Measurements from ENCODE around the gene APBA1. TPM values are rescaled to one million over a fixed set of nuclear protein-coding genes. Genes with fewer than 3 reads are reported as not detected.

Gene APBA1
- total and polyA plus RNA-seq, 9 of the 15 experiments (the other 6 are each of a cell fraction or from before 2014, with no cell fraction given): 0.01 to 0.02 TPM; not detected in 7

DNA sequence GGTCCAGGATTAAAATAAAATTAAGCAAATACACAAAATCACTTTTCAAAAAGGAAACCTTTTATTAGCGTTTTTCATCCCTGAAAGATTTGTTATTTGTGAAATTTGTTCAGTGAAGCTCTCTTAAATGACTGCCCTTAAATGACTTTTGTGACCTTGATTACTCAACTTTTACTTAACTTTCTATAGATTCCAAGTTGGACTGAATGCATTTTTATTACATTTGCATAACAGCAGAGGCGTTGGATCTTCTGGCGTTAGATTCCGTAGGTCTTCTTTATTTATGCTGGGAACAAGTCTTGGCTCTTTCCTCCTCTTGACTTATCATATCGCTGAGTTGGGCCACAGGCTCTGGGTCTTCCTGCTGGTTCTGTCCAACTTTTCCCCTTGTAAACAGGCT, 78.4 kb downstream of the APBA1 start:
- ATAC-seq (no peak), DNase-seq (ENCODE audit: extremely low read depth in 1 of 4, low spot score in 3 of 4) (no peak), FAIRE-seq (no peak)
- Histone ChIP-seq H3K9me1 (ENCODE audit: control insufficient read depth, insufficient read depth, low read length) (no peaks in the 10 kb centered on the region), H3K27ac (ENCODE audit: extremely low read depth, low read depth, low read length) (no peak overlapping the region), H4K20me1 (replicated peaks; ENCODE audit: control insufficient read depth, insufficient read depth, low read length) (no peaks in the 10 kb centered on the region), H3K4me2 (ENCODE audit: insufficient read depth, low read length) (no peak overlapping the region), H3K9ac (ENCODE audit: insufficient read depth in 1 of 2, low read depth in 2 of 2, low read length in 2 of 2) (no peak overlapping the region), H3K79me2 (ENCODE audit: control insufficient read depth, insufficient read depth, low read length) (no peaks in the 10 kb centered on the region), H3K27me3 (ENCODE audit: control insufficient read depth in 2 of 2, insufficient read depth in 2 of 2, low read length in 2 of 2) (no peaks in the 10 kb centered on the region), H3K4me3 (no peak overlapping the region), H3K4me1 (replicated peaks in 1 of 2; ENCODE audit: control insufficient read depth in 2 of 2, insufficient read depth in 2 of 2, low read length in 2 of 2) (no peaks in the 10 kb centered on the region), H2AFZ (ENCODE audit: low read depth, low read length) (no peak overlapping the region), H3K9me3 (replicated peaks; ENCODE audit: control insufficient read depth, insufficient read depth, low read depth, low read length) (no peaks in the 10 kb centered on the region), H3K36me3 (ENCODE audit: control insufficient read depth, insufficient read depth, low read length) (no peaks in the 10 kb centered on the region)
- TF ChIP-seq SLC30A9 (CRISPR knock-in tag; IDR thresholded peaks at IDR 0.05): no peak
- no peak for TF ChIP-seq GABPB1 (CRISPR knock-in tag; IDR thresholded peaks at IDR 0.05)
- no peak for TF ChIP-seq BCOR (IDR thresholded peaks at IDR 0.05)
- TF ChIP-seq HDAC6 (IDR thresholded peaks at IDR 0.05; ENCODE audit: low read depth, low read length): no peak
- TF ChIP-seq SMARCE1 (IDR thresholded peaks at IDR 0.05): no peak
- TF ChIP-seq ZBTB1 (CRISPR knock-in tag; IDR thresholded peaks at IDR 0.05; ENCODE audit: borderline replicate concordance, low read depth): no peak
- no peak for TF ChIP-seq SMC3 (conservative IDR thresholded peaks at IDR 0.05; ENCODE audit: insufficient read depth, low read depth, low read length)
- no peak for TF ChIP-seq DDX20 (tag; IDR thresholded peaks at IDR 0.05; ENCODE audit: low read depth)
- no peak for TF ChIP-seq PRPF4 (IDR thresholded peaks at IDR 0.05; ENCODE audit: insufficient read depth, low read depth, low read length, poor library complexity, severe bottlenecking)
- no peak for TF ChIP-seq RBM22 (IDR thresholded peaks at IDR 0.05; ENCODE audit: low read depth, low read length, poor library complexity, severe bottlenecking)
- no peak for TF ChIP-seq ZNF408 (CRISPR knock-in tag; IDR thresholded peaks at IDR 0.05; ENCODE audit: low read depth)
- TF ChIP-seq DPF2 (IDR thresholded peaks at IDR 0.05): no peak
- no peak for TF ChIP-seq KAT2B (IDR thresholded peaks at IDR 0.05; ENCODE audit: low read depth, low read length)
- no peak for TF ChIP-seq C11orf30 (IDR thresholded peaks at IDR 0.05; ENCODE audit: low read depth)
- CTCF ChIA-PET (ENCODE audit: low intra/inter-chr PET ratio): no interaction called here
- BruUV-seq (replicated peaks): no TSS peak
- WGBS (ENCODE audit: insufficient coverage, low coverage, missing lambda C conversion rate): 0% methylated on average over 4 of the region's 5 CpGs
- intact Hi-C loops (cut with micrococcal nuclease) (no loop called here), in situ Hi-C loops (cut with MboI) (no loop called here)
- POLR2A ChIA-PET: no interaction called here
